ENCODE measurements around the gene PLAAT3. TPM values are rescaled to one million over a fixed set of nuclear protein-coding genes. Genes with fewer than 3 reads are reported as not detected.
"Not testable (repeated sequence)": the region's sequence is repeated elsewhere in the genome, so short reads cannot be mapped to it uniquely, and the experiment has no call there.

PLAAT3 gene
- total and polyA plus RNA-seq, 5 experiments from 2014 or later: 1.7 to 28.7 (median 7.6) TPM

DNA sequence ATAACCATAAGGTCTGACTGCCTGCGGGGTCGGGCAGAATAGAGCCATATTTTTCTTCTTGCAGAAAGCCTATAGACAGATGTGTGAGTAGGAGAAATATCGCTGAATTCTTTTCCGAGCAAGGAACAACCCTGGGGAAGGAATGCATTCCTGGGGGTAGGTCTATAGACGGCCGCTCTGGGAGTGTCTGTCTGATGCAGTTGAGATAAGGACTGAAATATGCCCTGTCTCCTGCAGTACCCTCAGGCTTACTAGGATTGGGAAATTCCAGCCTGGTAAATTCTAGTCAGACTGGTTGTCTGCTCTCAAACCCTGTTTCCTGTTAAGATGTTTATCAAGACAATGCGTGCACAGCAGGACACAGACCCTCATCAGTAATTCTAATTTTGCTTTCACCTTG, 33.0 kb downstream of the PLAAT3 start:
- DNase-seq, H3K27ac Mint-ChIP-seq, H3K4me3 Mint-ChIP-seq, H3K27me3 Mint-ChIP-seq, ATAC-seq: not testable (repeated sequence)
- POLR2A ChIA-PET: interaction anchor here (0.6 kb wide), 1 partner anchor 76 kb away, joined by 3 read pairs; no protein-coding TSS in a partner anchor
- H3K9me3 Mint-ChIP-seq: peaks cover 2 to 37% (median 14%) of the 10 kb centered on the region in 9 donors
- H3K36me3 Mint-ChIP-seq: peaks cover 6 to 17% (median 16%) of the 10 kb centered on the region in 3 donors
- H3K4me1 Mint-ChIP-seq: peaks cover 5 to 24% (median 14%) of the 10 kb centered on the region in 4 donors

DNA sequence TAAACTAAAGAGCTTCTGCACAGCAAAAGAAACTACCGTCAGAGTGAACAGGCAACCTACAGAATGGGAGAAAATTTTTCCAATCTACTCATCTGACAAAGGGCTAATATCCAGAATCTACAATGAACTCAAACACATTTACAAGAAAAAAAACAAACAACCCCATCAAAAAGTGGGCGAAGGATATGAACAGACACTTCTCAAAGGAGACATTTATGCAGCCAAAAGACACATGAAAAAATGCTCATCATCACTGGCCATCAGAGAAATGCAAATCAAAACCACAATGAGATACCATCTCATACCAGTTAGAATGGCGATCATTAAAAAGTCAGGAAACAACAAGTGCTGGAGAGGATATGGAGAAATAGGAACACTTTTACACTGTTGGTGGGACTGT, 35.4 kb downstream of the PLAAT3 start:
- H3K4me3 Mint-ChIP-seq, DNase-seq, H3K27ac Mint-ChIP-seq, POLR2A ChIA-PET, ATAC-seq, H3K27me3 Mint-ChIP-seq: not testable (repeated sequence)
- peaks cover 2 to 37% (median 14%) of the 10 kb centered on the region in 9 donors for H3K9me3 Mint-ChIP-seq
- peaks cover 6 to 17% (median 16%) of the 10 kb centered on the region in 3 donors for H3K36me3 Mint-ChIP-seq
- H3K4me1 Mint-ChIP-seq: peaks cover 17 to 46% (median 30%) of the 10 kb centered on the region in 4 donors

DNA sequence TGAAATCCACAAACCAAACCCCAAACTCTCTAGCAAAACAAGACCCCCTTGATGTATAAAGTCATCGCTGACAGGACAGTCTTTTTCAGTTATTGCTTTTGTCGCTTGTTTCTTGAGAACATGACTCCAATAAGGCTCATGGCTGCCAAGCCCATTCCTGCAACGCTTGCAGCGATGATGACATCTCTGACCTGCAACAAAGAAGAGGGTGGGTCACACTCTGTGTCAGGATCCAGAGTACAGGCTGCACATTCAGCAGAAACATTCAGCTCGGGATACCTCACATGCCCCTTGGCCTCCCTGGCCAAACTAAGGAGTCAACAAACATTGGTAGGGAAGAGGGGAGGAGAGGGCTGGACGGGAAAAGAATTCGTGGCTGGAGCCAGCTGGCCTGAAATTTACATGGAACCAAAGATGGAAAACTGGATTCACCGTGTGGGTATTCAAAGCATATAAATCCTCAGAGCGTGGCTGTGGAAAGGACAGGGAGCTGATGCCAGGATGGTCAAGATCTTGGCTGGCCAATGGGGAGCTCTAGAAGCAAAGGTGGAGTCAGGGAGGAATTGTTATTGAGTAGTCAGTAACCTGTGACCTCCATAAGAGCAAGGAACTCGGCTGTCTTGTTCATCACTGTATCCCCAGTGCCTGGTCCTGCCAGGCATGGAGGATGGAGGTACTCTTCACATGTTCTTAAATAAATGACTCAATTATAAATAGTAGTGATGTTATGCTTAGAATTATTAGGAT, 39.2 kb downstream of the PLAAT3 start:
- H3K4me3 Mint-ChIP-seq: peak overlapping the region; percentile 80 to 96 (median 90)
- peaks cover 19 to 42% (median 33%) of the 10 kb centered on the region in 4 donors for H3K4me1 Mint-ChIP-seq
- H3K27ac Mint-ChIP-seq: peak overlapping the region; percentile 86 to 98 (median 96)
- H3K9me3 Mint-ChIP-seq: peaks cover 0 to 11% (median 3%) of the 10 kb centered on the region in 9 donors
- peaks cover 0 to 2% (median 0%) of the 10 kb centered on the region in 3 donors for H3K36me3 Mint-ChIP-seq
- POLR2A ChIA-PET: interaction anchor here (0.9 to 3.7 kb wide), 6 partner anchors 12 to 693 kb away, joined by 3 to 55 read pairs (median 10); partner anchors contain the start of genes PLAAT2 and PLAAT4
- DNase-seq (no peak), ATAC-seq (peak; percentile 28 to 35)
- no peaks in the 10 kb centered on the region for H3K27me3 Mint-ChIP-seq

DNA sequence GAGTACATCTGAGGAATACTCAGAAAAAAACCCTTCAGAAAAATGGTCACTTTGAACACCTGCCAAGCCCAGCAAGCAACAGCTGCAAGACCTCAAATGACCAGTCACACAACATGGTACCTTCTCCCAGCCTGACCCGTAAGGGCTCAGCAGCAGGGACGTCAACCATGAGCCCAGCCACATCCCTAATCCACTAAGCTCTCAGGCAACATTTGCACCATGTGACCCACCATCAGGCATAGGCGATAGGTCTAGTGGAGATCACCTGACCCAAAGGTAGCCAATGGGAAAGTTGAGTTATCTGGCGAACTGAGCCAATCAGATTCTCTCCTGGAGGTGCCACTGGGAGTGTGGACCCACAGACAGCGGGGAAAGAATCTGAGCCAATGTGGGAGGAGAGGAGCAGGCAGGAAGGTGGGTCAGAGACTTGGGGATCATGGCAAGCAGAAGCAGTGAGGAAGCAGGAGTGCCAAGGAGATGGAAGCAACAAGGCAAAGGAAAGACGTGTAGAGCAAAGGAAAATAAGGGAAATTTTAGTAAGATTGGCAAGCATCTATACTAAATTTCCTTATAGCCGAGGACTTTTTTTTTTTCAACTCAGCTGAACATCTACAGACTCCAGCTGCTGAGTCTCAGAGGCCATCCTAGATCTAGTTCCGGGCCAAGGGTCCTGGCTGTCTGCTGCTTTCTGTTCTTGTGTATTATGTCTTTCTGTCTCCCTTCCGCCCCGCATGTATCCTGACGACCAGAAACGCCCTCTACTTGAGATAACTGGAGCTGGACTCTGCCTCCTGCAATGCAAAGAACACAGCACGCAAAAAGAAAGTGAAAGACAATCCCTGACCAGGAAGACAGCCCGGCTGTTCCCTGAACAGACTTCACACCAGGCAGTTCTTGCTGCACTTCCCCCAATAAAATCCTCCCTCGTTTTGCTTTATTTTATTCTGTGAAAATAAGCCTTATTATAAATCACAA, 40.1 kb downstream of the PLAAT3 start:
- peak overlapping the region; percentile 80 to 96 (median 90) for H3K4me3 Mint-ChIP-seq
- peak overlapping the region; percentile 86 to 98 (median 96) for H3K27ac Mint-ChIP-seq
- ATAC-seq: peak; percentile 87 to 89
- peaks cover 0 to 2% (median 0%) of the 10 kb centered on the region in 3 donors for H3K36me3 Mint-ChIP-seq
- peaks cover 19 to 42% (median 33%) of the 10 kb centered on the region in 4 donors for H3K4me1 Mint-ChIP-seq
- peak in 7 of 10 donors; percentile 20 to 65 (median 36) for DNase-seq
- POLR2A ChIA-PET: interaction anchor here (1.1 to 3.7 kb wide), 6 partner anchors 9 to 693 kb away, joined by 3 to 55 read pairs (median 10); partner anchors contain the start of genes PLAAT2 and PLAAT4
- H3K27me3 Mint-ChIP-seq: no peaks in the 10 kb centered on the region
- peaks cover 0 to 9% (median 3%) of the 10 kb centered on the region in 9 donors for H3K9me3 Mint-ChIP-seq

DNA sequence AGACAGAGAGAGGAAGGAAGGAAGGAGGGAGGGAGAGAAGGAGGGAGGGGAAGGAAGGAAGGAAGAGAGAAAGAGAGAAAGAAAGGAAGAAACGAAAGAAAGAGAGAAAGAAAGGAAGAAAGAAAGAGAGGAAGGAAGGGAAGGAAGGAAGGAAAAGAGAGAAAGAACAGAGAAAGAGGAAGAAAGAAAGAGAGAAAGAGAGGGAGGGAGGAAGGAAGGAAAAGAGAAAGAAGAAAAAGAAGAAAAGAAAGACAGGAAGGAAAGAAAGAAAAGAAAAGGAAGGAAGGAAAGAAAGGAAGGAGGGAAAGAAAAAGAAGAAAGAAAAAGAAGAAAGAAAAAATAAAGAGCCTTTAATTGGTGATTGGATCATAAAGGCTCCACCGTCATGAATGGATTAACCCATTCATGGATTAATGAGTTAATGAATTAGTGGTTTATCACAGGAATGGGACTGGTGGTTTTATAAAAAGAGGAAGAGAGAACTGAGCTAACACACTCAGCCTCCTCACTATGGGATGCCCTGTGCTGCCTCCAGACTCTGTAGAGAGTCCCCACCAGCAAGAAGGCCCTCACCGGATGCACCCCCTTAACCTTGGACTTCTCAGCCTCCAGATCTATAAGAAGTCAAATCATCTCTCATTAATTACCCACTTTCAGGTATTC, 42.1 kb downstream of the PLAAT3 start:
- Mint-ChIP-seq H3K4me1 (peaks cover 20 to 55% (median 41%) of the 10 kb centered on the region in 4 donors), H3K27ac (peak overlapping the region in 5 of 10 donors; percentile 62 to 91 (median 63))
- POLR2A ChIA-PET: interaction anchor here (3.3 kb wide), 1 partner anchor 35 kb away, joined by 25 read pairs; the partner anchor contains the start of gene PLAAT4

DNA sequence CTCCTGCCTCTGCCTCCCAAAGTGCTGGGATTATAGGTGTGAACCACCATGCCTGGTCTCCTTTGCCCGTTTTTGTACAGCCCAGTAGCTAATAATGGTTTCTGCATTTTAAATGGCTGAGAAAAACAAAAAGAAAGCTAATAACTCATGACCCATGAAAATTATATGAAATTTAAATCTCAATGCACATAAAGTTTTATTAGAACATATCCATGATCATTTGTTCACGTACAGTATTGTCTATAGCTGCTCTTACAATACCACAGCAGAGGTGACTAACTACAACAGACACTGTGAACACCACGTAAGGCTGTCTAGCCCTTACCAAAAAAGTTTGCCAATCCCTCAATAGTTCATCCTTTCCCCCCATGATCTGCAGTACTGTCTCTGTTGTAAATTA, 44.7 kb downstream of the PLAAT3 start:
- no peak for DNase-seq
- Mint-ChIP-seq H3K27ac (peak overlapping the region in 1 of 10 donors; percentile 57), H3K4me3 (no peak overlapping the region), H3K9me3 (no peaks in the 10 kb centered on the region), H3K27me3 (no peaks in the 10 kb centered on the region), H3K4me1 (peaks cover 23 to 57% (median 47%) of the 10 kb centered on the region in 4 donors), H3K36me3 (no peaks in the 10 kb centered on the region)
- POLR2A ChIA-PET: no interaction called here
- no peak for ATAC-seq

More for the DNA sequence above, 42.1 kb downstream of the PLAAT3 start:
- H3K9me3 Mint-ChIP-seq: no peaks in the 10 kb centered on the region
- no peaks in the 10 kb centered on the region for H3K27me3 Mint-ChIP-seq
- peak overlapping the region in 2 of 10 donors; percentile 4 to 52 for H3K4me3 Mint-ChIP-seq
- H3K36me3 Mint-ChIP-seq: no peaks in the 10 kb centered on the region
- ATAC-seq: no peak
- no peak for DNase-seq

DNA sequence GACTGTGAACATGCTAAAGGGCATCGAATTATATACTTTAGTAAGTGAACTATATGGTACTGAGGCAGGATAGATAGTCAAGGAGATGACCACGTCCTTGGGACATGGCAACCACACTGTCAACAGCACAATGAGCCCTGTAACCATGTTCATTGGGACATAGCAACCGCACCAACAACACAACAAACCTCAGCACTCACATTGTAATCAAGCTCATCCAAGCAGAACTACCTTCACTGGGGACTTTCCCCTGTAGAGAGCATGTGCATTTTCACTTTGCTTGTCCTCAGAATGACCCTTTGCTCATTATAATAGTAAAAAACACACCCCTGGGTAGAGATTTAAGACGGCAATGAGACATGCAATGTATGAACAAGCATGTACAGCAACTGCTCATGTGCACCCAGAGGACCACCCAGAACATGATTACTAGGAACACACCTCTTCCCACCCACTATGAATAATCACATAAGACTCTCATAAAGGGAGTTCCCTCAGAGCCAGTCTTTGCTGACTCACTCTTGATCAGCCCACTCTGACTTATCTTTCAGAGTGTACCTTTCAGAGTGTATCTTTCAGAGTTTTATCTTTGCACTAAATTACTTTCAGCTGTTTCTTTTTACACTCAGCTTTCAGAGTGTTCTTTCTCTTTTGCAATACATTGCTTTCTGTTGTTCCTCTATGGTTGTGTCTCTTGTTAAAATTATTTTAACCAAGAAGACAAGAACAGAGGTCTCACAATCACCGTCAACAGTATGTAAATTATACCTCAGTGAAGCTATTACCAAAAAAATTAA, 47.0 kb downstream of the PLAAT3 start:
- ATAC-seq: peak; percentile 86 to 88
- POLR2A ChIA-PET: interaction anchor here (0.6 to 1.8 kb wide), 7 partner anchors 10 to 212 kb away, joined by 3 to 7 read pairs (median 5); no protein-coding TSS in a partner anchor

DNA sequence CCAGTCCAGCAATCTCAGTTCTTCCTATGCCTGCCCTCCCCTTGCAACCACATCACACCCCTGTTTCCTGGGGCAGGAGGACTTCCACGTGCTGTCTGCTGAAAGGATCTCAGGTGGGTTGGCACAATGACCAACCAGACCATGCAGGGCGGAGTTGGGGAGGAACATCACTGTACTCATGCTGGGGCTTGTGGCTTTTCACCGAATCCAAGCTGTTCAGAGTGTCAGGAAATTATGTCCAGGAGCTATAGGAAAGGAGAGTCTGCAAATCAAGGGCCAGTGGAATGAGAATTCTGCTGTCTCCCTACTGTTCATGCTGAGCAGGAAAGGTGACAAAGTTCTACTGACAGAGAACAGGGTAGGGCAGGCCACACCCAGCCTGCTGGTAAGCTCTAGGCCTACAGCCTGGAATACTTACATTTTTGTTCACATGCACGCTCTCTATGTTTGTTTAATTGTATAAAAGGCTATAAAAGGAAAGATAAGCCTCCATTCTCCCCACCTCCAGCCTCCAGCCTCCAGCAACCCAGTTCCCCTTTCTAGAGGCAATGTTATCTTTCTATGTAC, 49.4 kb downstream of the PLAAT3 start:
- ATAC-seq (no peak), DNase-seq (no peak)
- POLR2A ChIA-PET: interaction anchor here (0.5 to 5.9 kb wide), 4 partner anchors 9 to 102 kb away, joined by 3 to 58 read pairs (median 8); no protein-coding TSS in a partner anchor
- peaks cover 27 to 68% (median 55%) of the 10 kb centered on the region in 4 donors for H3K4me1 Mint-ChIP-seq
- peak overlapping the region in 8 of 10 donors; percentile 2 to 86 (median 48) for H3K27ac Mint-ChIP-seq
- H3K9me3 Mint-ChIP-seq: no peaks in the 10 kb centered on the region
- H3K4me3 Mint-ChIP-seq: peak overlapping the region in 2 of 10 donors; percentile 19 to 26
- H3K27me3 Mint-ChIP-seq: no peaks in the 10 kb centered on the region
- H3K36me3 Mint-ChIP-seq: no peaks in the 10 kb centered on the region

More for the DNA sequence above, 47.0 kb downstream of the PLAAT3 start:
- Mint-ChIP-seq H3K9me3 (no peaks in the 10 kb centered on the region), H3K36me3 (no peaks in the 10 kb centered on the region), H3K4me1 (peaks cover 22 to 52% (median 45%) of the 10 kb centered on the region in 4 donors), H3K27me3 (no peaks in the 10 kb centered on the region), H3K27ac (peak overlapping the region; percentile 49 to 90 (median 84)), H3K4me3 (peak overlapping the region in 6 of 10 donors; percentile 12 to 61 (median 41))
- DNase-seq: peak in 9 of 10 donors; percentile 42 to 83 (median 67)

DNA sequence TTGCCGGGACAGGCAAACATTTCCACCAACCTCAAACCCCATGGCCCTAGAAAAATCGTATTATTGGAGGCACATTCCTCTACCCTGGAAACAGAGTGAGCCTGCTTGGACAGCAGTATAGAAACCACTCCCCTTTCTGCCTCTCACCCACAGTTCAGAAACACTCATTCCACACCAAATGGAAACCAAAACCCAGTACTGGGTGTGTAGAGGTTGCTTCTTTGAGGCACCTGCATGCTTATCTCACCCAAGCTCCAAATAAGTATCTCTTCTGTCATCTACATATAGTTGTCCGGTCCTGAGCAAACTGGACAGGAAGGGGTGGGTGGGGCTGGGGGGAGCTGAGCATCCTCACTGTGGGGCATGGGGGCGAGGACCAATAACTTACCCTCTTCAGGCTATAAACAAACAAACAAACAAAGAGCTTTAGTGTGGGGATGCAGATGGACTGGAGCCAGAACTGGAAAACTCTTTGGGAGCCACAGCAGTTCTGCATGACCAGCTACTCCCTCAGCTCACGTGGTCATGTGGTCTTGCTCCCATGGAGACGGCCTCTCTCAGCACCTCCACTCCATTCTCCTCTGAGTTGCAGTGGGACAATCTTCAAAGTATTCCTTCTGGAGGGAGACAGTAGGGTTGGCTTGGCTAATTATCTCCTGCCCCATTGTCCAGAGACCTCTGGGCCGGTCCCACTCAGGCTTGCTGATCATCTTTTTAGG, 50.0 kb downstream of the PLAAT3 start:
- Mint-ChIP-seq H3K27me3 (no peaks in the 10 kb centered on the region), H3K9me3 (no peaks in the 10 kb centered on the region), H3K27ac (peak overlapping the region in 9 of 10 donors; percentile 2 to 86 (median 54)), H3K4me1 (peaks cover 30 to 71% (median 61%) of the 10 kb centered on the region in 4 donors), H3K36me3 (no peaks in the 10 kb centered on the region), H3K4me3 (peak overlapping the region in 5 of 10 donors; percentile 2 to 43 (median 19))
- DNase-seq (no peak), ATAC-seq (no peak)
- POLR2A ChIA-PET: interaction anchor here (0.6 to 5.9 kb wide), 3 partner anchors 10 to 103 kb away, joined by 3 to 58 read pairs (median 14); no protein-coding TSS in a partner anchor
